H4 (cell line): Measurements from ENCODE around the gene GPR35. TPM values are rescaled to one million over a fixed set of nuclear protein-coding genes. Genes with fewer than 3 reads are reported as not detected.

Source experiments
- DNase-seq: peaks from one replicate; pipeline ENCODE4 v3.0.0-alpha.2; 2015; ENCODE audit warnings: low spot score
- total RNA-seq: library from RNA; depleted of rRNA; stranded (reverse); fragments of >200 nt; shearing (Covaris generic); gene quantifications from 2 replicates; pipeline ENCODE4 v1.2.3, GENCODE V29; 2014

GPR35 gene
- total RNA-seq, 1 experiment from 2014 or later = 0.75 TPM

DNA sequence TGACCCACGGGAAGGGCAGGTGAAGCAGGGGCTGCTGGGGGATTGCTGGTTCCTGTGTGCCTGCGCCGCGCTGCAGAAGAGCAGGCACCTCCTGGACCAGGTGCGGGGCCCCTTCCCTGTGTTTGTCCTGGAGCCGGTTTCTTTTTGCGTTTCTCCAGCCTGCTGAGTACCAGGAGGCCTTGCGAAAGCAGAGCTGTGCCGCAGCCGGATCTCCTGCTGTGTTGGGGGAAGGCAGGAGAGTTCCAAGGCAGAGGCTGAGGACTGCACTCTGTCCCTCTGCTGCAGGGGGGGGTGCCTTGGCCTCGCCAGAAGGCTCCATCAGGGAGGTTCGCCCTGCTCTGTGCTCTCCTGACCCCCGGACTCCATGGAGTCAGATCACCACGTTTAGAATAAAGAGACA, 35.9 kb upstream of the GPR35 start:
- no peak for DNase-seq

DNA sequence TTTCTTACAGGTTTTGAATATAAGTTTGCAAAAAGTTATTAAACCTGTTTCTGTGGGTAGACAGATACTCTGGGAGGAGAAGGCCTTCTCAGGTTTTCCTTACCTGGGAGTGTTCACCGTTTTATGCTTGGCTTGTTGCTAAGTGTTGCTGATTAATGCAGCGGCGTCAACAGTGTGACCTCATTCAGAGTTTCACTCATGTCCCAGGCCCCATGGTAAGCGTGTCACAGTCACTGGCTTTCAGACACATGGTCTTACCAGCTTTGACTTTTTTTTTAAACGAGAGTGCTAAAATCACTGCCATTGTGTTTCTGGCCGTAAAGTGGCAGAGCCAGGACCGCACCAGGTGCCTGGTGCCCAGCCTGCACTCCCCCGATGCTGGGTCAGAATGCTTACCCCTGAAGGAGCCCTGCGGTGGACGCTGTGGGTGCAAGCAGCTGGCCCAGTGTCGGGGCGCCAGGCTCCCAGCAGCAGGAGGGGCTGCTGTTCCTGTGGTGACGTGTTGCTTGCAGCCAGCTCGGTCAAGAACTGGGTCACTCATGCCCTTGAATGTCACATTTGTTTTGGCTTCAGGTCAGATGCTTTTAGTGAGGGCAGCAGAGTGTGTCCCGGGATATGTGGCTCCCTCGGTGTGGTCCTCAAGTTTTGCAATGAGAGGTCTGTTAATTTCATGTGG, 35.3 kb upstream of the GPR35 start:
- no peak for DNase-seq

DNA sequence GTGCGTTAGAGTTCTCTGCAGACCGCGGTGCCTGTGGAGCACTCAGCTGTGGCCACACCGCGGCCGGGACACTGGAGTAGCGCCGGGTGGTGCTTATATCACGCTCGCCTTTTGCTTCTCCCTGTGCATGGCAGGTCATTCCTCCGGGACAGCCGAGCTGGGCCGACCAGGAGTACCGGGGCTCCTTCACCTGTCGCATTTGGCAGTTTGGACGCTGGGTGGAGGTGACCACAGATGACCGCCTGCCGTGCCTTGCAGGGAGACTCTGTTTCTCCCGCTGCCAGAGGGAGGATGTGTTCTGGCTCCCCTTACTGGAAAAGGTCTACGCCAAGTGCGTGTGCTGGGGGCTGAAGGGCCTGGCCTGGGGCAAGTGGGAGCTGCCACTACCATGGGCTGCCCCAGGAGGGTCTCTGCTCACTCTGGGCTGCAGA, 34.6 kb upstream of the GPR35 start:
- no peak for DNase-seq

DNA sequence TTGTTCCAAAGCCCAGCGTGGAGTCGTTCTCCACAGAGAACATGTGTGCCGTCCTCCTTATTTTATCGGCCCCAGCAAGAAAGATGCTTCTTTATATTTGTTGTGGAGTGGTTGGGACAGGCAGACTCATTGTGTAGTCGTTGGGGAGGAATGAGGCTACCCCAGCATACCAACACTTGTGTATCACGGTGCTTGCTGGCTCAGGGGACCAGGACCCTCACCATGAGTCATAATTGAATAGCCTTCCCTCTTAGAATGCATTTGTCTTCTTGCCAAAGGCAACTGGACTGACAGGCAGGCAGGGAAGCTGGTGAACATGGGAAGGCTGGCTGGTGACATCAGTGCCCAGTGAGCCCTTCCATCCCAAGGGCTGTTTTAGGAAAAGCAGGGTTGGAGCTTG, 34.1 kb upstream of the GPR35 start:
- no peak for DNase-seq

DNA sequence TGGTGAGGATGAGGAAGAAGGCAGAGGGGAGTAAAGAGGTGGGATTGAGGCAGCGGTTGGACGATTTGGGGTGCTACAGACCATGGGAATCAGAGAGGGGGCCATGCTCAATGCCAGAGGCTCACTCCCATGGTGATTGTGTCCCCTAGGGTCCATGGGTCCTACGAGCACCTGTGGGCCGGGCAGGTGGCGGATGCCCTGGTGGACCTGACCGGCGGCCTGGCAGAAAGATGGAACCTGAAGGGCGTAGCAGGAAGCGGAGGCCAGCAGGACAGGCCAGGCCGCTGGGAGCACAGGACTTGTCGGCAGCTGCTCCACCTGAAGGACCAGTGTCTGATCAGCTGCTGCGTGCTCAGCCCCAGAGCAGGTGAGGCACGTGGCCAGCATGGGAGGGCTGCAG, 33.5 kb upstream of the GPR35 start:
- DNase-seq = no peak

DNA sequence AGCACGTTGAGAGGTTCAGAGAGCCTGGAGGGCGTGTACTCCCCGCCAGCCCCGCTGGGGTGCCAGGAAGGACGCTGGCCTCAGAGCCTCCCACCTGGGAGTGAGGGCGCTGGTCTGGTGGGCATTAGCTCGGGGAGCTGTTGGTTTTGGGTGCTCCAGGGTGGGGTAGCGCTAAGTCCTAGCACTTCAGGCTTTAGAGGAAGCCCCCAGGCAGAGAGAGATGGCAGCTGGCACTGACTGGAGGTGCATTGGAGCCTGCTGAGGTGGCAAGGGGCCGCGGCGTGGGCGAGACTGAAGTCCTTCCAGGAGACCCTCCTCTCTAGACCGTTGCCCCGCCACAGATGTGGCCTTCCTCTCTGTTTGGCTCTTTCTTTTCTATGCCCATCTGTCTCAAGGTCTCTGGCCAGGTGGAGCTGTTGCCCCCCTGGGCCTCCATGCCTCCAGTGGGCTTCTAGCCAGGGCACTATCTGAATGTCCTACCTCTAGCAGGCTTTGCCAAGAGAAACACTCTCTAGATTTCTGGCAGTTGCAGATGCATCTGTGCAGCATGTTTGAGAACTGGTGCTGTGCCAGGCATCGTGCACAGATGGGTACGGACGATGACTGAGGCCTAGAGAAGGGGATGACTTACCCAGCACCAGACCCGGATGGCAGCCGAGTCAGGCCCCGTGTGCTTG, 32.1 kb upstream of the GPR35 start:
- no peak for DNase-seq

DNA sequence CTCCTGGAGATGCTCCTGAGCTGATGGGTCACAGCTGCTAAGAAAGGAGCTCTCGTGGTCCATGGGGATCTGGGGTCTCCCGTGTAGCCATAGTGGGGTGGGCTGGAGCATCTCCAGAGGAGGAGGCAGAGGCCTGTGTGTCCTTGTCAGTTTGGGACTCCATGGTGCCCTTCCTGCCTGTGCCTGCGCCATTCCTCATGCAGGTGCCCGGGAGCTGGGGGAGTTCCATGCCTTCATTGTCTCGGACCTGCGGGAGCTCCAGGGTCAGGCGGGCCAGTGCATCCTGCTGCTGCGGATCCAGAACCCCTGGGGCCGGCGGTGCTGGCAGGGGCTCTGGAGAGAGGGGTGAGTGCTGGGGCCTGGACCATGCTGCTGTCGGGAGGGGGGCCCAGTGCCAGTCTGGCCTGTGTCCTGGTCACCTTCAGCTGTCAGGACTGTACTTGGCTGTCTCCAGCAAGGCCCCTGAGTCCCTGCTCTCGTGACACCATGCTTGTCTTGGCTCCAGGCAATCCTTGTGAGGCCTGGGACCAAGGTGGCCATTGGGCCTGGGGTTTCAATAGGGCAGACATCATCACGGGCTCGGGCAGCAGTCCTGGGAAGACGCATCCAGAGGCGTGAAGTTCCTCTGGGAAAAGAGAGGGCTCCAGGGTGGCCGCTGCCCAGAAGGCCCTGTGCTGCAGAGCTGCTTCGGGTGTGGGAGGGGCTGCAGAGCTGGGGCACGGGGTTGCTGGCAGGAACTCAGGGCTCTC, 31.4 kb upstream of the GPR35 start:
- no peak for DNase-seq

DNA sequence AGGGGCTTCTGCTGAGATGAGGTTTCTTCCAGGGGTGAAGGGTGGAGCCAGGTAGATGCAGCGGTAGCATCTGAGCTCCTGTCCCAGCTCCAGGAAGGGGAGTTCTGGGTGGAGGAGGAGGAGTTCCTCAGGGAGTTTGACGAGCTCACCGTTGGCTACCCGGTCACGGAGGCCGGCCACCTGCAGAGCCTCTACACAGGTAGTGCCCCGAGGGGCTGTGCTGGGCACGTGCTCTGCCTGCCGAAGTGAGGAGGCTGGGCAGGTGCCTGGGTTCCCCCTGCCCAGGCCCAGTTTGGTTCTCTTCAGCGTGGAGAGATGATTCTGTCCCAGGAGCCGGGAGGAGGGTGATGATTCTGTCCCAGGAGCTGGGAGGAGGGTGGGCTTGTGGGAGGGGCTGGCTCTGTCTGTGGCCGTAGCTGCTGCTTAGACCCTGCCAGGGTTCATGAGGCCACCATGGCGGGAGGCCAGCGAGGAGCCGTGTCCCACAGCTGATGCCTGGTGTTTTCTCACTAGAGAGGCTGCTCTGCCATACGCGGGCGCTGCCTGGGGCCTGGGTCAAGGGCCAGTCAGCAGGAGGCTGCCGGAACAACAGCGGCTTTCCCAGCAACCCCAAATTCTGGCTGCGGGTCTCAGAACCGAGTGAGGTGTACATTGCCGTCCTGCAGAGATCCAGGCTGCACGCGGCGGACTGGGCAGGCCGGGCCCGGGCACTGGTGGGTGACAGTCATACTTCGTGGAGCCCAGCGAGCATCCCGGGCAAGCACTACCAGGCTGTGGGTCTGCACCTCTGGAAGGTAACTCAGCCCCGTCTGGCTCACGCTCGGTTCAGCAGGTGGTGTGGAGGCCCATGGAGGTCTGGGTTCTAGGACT, 30.5 kb upstream of the GPR35 start:
- no peak for DNase-seq

DNA sequence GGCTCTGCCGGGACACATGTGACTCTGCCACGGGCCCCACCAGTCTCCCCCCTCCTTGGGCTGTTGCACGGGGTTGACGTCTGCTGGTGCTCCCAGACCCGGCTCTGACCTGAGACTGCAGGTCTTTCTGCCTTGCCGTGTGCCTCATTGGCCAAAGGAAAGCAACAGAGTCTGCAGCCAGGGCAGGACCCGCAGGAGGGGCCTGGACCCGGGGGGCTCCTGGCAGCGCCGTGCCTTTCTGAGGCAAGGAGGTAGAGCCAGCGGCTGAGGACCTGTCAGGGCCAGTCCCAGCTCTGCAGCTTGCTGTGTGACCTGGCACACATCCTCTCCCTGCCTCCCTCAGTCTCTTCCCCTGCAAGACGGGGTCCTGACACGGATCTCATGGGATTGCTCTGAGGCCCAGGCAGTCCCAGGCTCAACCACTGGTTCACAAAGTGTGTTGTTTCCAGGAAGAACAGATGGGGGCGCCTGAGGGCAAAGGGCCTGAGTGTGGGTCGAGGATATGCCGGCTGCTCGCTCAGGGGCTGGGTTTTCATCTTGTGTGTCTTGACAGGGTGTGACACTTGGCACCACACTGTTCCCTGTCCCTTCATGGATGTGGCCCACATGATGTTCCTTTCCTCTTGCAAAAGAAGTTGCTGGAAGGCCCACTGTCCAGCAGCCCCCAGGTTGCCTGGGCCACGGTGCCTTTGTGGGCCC, 29.8 kb upstream of the GPR35 start:
- no peak for DNase-seq

DNA sequence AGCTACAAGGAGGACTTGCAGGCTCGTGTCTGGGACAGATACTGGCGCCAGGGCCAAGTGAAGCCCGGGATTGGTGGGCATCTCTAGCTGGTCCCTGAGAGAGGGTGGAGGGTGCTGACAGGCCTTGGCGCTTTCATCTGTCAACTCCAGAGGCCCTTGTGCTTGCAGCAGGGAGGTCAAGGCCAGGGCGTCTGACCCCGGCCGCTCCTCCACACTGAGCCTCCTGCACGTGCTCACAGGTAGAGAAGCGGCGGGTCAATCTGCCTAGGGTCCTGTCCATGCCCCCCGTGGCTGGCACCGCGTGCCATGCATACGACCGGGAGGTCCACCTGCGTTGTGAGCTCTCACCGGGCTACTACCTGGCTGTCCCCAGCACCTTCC, 29.2 kb upstream of the GPR35 start:
- DNase-seq = no peak

DNA sequence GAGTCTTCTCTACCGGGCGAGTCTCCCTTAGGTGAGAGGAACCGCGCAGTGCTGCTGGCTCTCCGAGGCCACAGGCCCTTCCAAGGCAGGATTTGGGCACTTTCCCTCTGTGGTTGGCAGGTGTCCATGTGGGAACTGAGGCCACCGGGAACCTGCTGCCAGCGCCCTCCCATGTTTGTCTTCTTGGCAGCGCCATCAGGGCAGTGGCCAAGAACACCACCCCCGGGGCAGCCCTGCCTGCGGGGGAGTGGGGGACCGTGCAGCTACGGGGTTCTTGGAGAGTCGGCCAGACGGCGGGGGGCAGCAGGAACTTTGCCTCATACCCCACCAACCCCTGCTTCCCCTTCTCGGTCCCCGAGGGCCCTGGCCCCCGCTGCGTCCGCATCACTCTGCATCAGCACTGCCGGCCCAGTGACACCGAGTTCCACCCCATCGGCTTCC, 28.8 kb upstream of the GPR35 start:
- DNase-seq = no peak

DNA sequence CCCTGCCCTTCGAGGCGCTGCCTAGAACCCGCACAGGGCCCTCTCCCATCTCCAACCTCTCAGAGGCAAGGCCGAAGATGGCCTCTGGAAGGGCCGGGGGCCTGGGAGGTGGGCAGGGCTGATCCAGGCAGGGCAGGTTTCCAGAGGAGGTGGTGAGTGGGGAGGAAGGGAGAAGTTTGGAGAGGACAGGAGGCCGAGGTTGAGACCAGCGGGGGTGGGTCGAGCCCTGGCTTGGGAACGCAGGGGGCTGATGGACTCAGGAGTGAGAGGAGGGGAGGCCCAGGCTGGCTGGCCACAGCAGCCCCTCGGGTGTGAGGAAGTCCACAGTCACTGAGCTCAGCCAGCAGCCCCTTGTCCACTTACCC, 28.2 kb upstream of the GPR35 start:
- no peak for DNase-seq

DNA sequence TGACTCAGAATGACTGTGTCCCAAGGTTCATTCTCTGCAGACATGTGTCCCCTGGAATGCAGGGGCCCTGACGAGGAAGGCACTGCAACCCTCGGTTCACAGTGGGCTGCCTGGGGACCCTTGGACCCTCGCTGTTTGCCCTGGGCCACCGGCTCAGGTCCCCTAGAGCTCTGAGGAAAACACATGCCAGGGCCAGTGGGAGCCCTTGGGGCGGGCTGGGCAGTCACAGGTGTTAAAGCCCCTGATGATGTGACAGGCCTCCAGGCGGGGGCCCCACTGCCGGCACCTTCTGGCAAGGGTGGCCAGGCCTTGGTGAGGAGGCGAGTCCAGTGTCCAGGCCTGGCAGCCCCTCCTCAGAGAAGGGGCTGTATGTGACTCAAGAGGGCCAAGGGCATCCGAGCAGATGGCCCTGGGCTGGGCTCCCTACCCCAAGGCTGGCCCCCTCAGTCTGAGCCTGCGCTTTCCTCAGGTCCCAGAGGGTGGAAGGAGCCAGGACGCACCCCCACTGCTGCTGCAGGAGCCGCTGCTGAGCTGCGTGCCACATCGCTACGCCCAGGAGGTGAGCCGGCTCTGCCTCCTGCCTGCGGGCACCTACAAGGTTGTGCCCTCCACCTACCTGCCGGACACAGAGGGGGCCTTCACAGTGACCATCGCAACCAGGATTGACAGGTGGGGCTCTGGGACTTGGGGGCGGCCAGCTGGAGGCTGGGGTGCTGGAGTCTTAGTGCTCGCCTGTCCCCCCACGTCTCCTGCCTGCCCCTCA, 27.7 kb upstream of the GPR35 start:
- no peak for DNase-seq

DNA sequence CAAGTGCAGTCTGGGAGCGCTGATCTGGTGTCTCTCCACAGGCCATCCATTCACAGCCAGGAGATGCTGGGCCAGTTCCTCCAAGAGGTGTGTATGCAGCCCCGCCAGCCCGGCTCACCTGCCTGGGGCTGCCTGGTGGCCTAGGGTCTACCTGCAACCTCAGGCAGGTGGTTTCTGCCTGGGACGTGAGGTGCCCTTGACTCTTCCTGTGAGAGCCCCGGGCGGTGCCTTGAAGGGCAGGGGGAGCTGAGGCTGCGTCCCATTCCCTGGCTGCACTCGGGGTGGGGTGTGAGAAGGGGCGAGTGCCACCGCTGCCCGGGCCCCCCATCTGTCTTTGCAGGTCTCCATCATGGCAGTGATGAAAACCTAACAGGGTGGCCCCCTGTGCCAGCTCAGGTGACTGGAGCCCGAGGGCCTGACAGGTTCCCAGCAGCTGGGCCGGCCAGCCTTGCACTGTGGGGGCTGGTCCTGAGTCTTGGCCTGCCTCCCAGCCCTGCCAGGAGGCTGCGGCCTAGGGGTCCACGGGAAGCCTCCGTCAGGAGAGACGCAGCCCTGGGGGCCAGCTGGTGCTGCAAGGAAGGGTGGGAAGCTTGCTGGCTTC, 26.9 kb upstream of the GPR35 start:
- DNase-seq = no peak

DNA sequence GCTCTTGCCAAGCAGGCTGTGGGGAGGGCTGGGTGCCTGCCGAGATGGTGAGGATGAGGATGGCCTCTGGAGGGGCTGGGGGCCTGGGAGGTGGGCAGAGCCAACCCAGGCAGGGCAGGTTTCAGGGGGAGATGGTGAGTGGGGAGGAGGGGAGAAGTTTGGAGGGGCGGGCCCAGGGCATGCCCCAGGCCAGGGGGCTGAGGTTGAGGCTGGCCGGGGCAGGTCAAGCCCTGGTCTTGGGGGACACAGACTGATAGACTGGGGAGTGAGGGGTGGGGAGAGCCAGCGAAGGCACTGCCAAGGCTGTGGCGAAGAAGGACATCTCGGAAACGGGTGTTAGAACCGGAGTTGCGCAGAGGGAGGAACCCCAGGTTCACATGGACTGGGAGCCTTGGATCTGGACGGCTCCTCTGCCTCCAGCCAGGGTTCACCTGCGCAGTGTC, 26.1 kb upstream of the GPR35 start:
- DNase-seq = no peak

DNA sequence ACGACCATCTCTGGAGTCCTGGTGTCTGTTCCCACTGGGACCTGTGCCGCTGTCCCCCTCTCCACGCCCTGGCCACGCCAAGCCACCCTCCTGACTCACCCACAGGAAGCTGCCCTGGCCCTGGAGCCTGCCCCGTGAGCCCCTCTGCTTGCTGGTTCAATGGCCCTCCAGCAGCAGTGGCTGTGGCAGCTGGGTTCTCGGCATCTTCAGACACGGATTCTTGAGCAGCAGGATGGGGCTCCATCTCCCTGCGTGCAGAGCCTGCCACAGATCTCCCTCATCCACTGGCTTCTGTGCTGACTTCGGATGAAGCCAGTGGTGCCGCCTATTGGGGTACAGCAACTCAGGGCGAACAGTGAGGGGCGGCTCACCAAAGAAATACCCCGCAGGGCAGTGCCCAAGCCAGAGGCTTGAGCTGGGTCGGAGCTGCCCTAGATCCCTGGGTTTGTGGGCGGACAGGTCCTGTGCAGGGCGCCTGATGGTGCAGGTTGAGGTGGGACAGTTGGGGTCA, 24.8 kb upstream of the GPR35 start:
- DNase-seq = no peak

DNA sequence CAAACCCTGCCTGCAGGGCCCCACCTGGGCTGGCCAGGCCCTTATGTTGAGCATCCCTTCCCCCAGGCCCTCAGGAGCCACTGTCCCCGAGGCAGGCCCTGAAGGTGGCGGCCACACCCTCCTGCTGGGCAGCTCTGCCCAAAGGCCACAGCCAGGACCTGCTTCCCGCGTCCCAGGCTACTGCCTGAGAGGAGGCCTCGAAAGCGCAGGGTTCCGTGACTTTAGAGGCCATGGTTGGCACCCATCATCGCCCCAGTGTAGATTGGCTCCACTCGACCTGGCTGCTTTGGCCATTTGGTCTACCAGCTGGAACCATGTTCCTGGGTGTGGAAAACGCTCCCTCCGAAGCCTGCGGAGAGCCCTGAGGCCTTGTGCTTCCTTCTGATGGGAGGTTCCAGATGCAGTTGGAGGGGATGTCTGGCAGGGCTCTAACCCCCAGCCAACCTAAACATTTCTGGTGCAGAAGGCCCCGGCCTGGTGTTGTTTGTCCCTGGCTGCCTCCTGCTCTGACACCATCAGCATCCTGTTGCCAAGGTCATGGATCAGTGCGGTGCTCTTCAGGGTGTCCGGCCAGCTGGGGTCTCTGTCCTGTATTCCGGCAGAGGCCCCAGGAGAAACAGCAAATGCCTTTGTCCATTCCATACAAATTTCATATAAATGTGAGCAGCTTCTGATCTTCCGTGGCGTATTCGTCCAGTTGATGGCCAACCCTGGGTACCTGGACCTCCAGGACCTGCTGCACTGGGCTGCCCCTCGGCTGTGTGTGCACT, 24.0 kb upstream of the GPR35 start:
- DNase-seq = no peak

DNA sequence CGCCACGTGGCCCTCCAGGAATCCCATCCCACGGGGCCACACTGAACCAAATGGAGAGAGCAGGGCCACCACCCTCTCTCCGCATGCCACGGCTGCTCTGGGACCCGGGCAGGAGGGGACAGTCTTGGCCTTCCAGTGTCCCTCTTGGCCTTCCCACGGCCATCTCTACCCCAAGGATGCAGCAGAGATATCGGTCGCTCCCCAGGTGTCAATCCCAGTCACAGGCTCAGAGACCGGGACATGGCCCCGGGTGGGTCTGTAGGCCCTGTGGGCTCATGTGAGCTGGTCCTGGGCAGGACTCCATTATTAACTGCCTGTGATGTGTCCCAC, 23.5 kb upstream of the GPR35 start:
- DNase-seq = no peak

DNA sequence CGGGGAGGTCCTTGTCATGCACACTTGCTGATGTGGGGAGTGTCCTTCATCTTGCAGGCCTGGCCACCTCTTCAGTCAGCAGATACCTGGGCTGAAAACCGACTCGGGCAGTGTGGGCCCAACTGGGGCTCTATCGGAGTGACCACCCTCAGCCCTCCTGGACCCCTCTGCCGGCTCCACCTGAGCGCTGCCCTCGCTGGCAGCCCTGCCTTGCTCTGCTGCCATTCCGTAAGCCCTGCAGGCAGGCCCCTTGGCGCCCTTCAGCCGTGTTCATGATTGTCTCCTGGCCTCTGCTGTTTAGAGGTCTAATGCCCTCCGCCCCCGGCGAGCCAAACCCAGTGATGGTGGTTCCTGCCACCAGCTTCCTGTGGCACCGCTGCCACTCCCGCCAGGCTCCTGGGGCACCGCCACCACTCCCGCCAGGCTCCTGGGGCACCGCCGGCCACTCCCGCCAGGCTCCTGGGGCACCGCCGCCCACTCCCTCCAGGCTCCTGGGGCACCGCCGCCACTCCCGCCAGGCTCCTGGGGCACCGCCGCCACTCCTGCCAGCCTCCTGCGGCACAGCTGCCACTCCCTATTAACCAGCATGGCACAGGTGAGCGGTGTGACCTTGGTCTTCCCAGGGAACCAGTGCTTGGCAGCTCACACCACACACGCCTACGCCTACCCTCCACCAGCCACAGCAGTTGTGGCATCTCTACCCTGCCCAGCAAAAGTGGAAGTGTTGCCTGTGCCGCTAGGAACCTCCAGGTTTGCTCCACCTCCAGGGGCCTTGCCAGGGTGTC, 22.8 kb upstream of the GPR35 start:
- DNase-seq = no peak
